H1 (cell line): ENCODE measurements around the gene VAV2.

ENCODE experiments used
- ASH2L ChIP-seq: fragments of 200-600, 300-600 bp; sonication (generic); IDR thresholded peaks from one replicate; pipeline ENCODE4 v1.7.1; 2017; ENCODE audit warnings: low read length
- ATF2 ChIP-seq: IDR thresholded peaks from 2 replicates; pipeline ENCODE4 v1.6.1; 2012; ENCODE audit warnings: low read length, inconsistent platforms
- CTCF ChIP-seq, 3 experiments: IDR thresholded peaks; 1 replicate in 2 of 3; 2 replicates in 1 of 3; pipeline versions ENCODE4 v1.5.1 to v1.6.1; 2011; ENCODE audit warnings: low read length in 3 of 3, mild to moderate bottlenecking in 3 of 3, inconsistent platforms in 2 of 3, low read depth in 1 of 3, moderate library complexity in 1 of 3; ENCODE audit not compliant: insufficient read depth in 1 of 3; ENCODE audit errors: control extremely low read depth in 1 of 3
- EP300 ChIP-seq, 2 experiments: IDR thresholded peaks; 1 replicate in 1 of 2; 2 replicates in 1 of 2; pipeline ENCODE4 v1.6.1; 2011 to 2012; ENCODE audit warnings: low read depth in 2 of 2, low read length in 2 of 2, mild to moderate bottlenecking in 2 of 2, borderline replicate concordance in 1 of 2, inconsistent platforms in 1 of 2, moderate library complexity in 1 of 2
- EZH2 ChIP-seq: fragments of 200-600 bp; sonication (generic); IDR thresholded peaks from 2 replicates; pipeline ENCODE4 v1.7.1; 2012; ENCODE audit warnings: low read depth, mild to moderate bottlenecking, moderate library complexity, low read length, inconsistent platforms; ENCODE audit not compliant: severe bottlenecking
- GABPA ChIP-seq: IDR thresholded peaks from 2 replicates; pipeline ENCODE4 v1.6.1; 2011; ENCODE audit warnings: mild to moderate bottlenecking, low read length, moderate library complexity, borderline replicate concordance; ENCODE audit not compliant: insufficient read depth
- JUN ChIP-seq: IDR thresholded peaks from 2 replicates; pipeline ENCODE4 v1.6.1; 2011; ENCODE audit warnings: low read depth, mild to moderate bottlenecking, improper control_type of control experiment, low read length
- KDM5A ChIP-seq: fragments of 200-600 bp; IDR thresholded peaks from 2 replicates; pipeline ENCODE4 v1.7.1; 2012; ENCODE audit warnings: mild to moderate bottlenecking, low read length, inconsistent platforms, mixed read lengths
- POLR2AphosphoS5 ChIP-seq: IDR thresholded peaks from 2 replicates; pipeline ENCODE4 v1.6.1; 2011; ENCODE audit warnings: low read depth, low read length
- RNF2 ChIP-seq: fragments of 200-900, 300-1000 bp; sonication (generic); IDR thresholded peaks from 2 replicates; pipeline ENCODE4 v1.7.1; 2016; ENCODE audit warnings: borderline replicate concordance, low read depth, mild to moderate bottlenecking, antibody characterized with exemption, low read length; ENCODE audit not compliant: poor library complexity, severe bottlenecking; ENCODE audit errors: missing control alignments
- SIN3A ChIP-seq, 2 experiments: IDR thresholded peaks in 1 of 2; conservative IDR thresholded peaks in 1 of 2; 2 replicates each; pipeline ENCODE4 v1.6.1; 2011 to 2012; ENCODE audit warnings: low read length in 2 of 2, improper control_type of control experiment in 1 of 2, low read depth in 1 of 2, mild to moderate bottlenecking in 1 of 2
- TAF1 ChIP-seq: IDR thresholded peaks from 2 replicates; pipeline ENCODE4 v1.6.1; 2011; ENCODE audit warnings: mild to moderate bottlenecking, low read depth, low read length
- USF2 ChIP-seq: IDR thresholded peaks from 2 replicates; pipeline ENCODE4 v1.6.1; 2011; ENCODE audit warnings: low read length, improper control_type of control experiment

GRCh38 chr9:133824106-133824801 is 167.9 kb downstream of the VAV2 start:
- TF ChIP-seq CTCF (IDR thresholded peaks at IDR 0.05; ENCODE audit: control extremely low read depth in 1 of 3, insufficient read depth in 1 of 3, low read depth in 1 of 3, low read length in 3 of 3) (peak in 2 of 3 experiments; percentile 12 to 13; a peak in 2 of 4 replicates), KDM5A (no peak), JUN (no peak), EZH2 (no peak), EP300 (IDR thresholded peaks at IDR 0.05; ENCODE audit: borderline replicate concordance in 1 of 2, low read depth in 2 of 2, low read length in 2 of 2) (no peak), USF2 (no peak), GABPA (no peak), SIN3A (conservative IDR thresholded peaks at IDR 0.05 in 1 of 2, IDR thresholded peaks at IDR 0.05 in 1 of 2; ENCODE audit: low read depth in 1 of 2, low read length in 2 of 2) (no peak), ASH2L (no peak), RNF2 (no peak), POLR2AphosphoS5 (no peak), ATF2 (no peak), TAF1 (no peak)
